Right renal pelvis (tissue), 4 donors: Measurements from ENCODE around the gene TMEM190. TPM values are rescaled to one million over a fixed set of nuclear protein-coding genes. Genes with fewer than 3 reads are reported as not detected.
"Not testable (repeated sequence)": the region's sequence is repeated elsewhere in the genome, so short reads cannot be mapped to it uniquely, and the experiment has no call there.

Experiments
- DNase-seq, 4 donors: peaks; one replicate each; pipeline ENCODE4 v3.0.0-alpha.2; 2013; ENCODE audit warnings: low read depth in 4 of 4, low spot score in 3 of 4, missing footprints in 1 of 4
- polyA plus RNA-seq, 4 donors: library from polyadenylated mRNA; unstranded; fragments of 120-200 nt; gene quantifications; one replicate each; pipeline ENCODE4 v1.2.1, GENCODE V29; 2013; ENCODE audit not compliant: insufficient read length in 4 of 4

TMEM190 gene
- under 1 TPM in 2 of 4 donors, not detected in 2; 0.47 to 0.56 TPM for polyA plus RNA-seq

- no peak for DNase-seq
Observed at GRCh38 chr19:55376241-55376933, at the start of gene TMEM190. Gene TMEM190 (plus strand): TSS chr19:55376826. CDS start chr19:55376854, 28 bp downstream.

- not testable (repeated sequence) for DNase-seq
Observed at GRCh38 chr19:55328774-55329318, 47.8 kb upstream of the TMEM190 start.

GRCh38 chr19:55329791-55330190 is 46.8 kb upstream of the TMEM190 start:
- not testable (repeated sequence) for DNase-seq

- DNase-seq, result no peak
Observed at GRCh38 chr19:55333870-55334269, 42.8 kb upstream of the TMEM190 start.

GRCh38 chr19:55336101-55336500 is 40.5 kb upstream of the TMEM190 start:
- no peak for DNase-seq

- peak; percentile 100 for DNase-seq
Observed at GRCh38 chr19:55339105-55339888, 37.3 kb upstream of the TMEM190 start, which contains the start of gene KMT5C. Gene KMT5C (plus strand): TSS chr19:55339876. CDS start chr19:55341937, 2,061 bp downstream.

- no peak for DNase-seq
Observed at GRCh38 chr19:55339889-55340783, 36.5 kb upstream of the TMEM190 start.

- DNase-seq, result no peak
Observed at GRCh38 chr19:55340784-55341147, 35.9 kb upstream of the TMEM190 start.

- DNase-seq, result no peak
Observed at GRCh38 chr19:55341171-55341588, 35.4 kb upstream of the TMEM190 start.

GRCh38 chr19:55341595-55342531 is 34.8 kb upstream of the TMEM190 start:
- no peak for DNase-seq

- no peak for DNase-seq
Observed at GRCh38 chr19:55344444-55344843, 32.2 kb upstream of the TMEM190 start.

GRCh38 chr19:55345101-55345817 is 31.4 kb upstream of the TMEM190 start:
- no peak for DNase-seq

- no peak for DNase-seq
Observed at GRCh38 chr19:55345818-55346724, 30.6 kb upstream of the TMEM190 start.

- DNase-seq, result no peak
Observed at GRCh38 chr19:55346725-55347441, 29.7 kb upstream of the TMEM190 start.

- DNase-seq, result no peak
Observed at GRCh38 chr19:55347442-55348009, 29.1 kb upstream of the TMEM190 start.

- no peak for DNase-seq
Observed at GRCh38 chr19:55348317-55349034, 28.1 kb upstream of the TMEM190 start.
